IgD-negative memory B cell (primary cell): ENCODE measurements around the gene UBE2D2. TPM values are rescaled to one million over a fixed set of nuclear protein-coding genes. Genes with fewer than 3 reads are reported as not detected.
"Not testable (repeated sequence)": the region's sequence is repeated elsewhere in the genome, so short reads cannot be mapped to it uniquely, and the experiment has no call there.

Experiments used
- H3K27ac Mint-ChIP-seq, 3 donors: one replicate each; pipeline ENCODE4 v1.8.0; 2020 to 2022; ENCODE audit warnings: mild to moderate bottlenecking in 3 of 3, mixed read lengths in 3 of 3, moderate library complexity in 1 of 3
- H3K27me3 Mint-ChIP-seq: one replicate; pipeline ENCODE4 v1.8.0; 2021; ENCODE audit warnings: mixed read lengths
- H3K36me3 Mint-ChIP-seq: one replicate; pipeline ENCODE4 v1.8.0; 2020; ENCODE audit warnings: mild to moderate bottlenecking, mixed read lengths
- H3K4me1 Mint-ChIP-seq, 3 donors: one replicate each; pipeline ENCODE4 v1.8.0; 2020 to 2022; ENCODE audit warnings: mixed read lengths in 3 of 3, mild to moderate bottlenecking in 1 of 3
- H3K4me3 Mint-ChIP-seq, 4 donors: one replicate each; pipeline ENCODE4 v1.8.0; 2020 to 2022; ENCODE audit warnings: mild to moderate bottlenecking in 4 of 4, mixed read lengths in 4 of 4, moderate library complexity in 3 of 4
- H3K9me3 Mint-ChIP-seq, 3 donors: one replicate each; pipeline ENCODE4 v1.8.0; 2020 to 2021; ENCODE audit warnings: mixed read lengths in 3 of 3, mild to moderate bottlenecking in 1 of 3
- polyA plus RNA-seq: library from polyadenylated mRNA; unstranded; fragments of 300-500 nt; fragmentation: Illumina TruSeq; gene quantifications from one replicate; pipeline ENCODE4 v1.2.3, GENCODE V29; 2021

The UBE2D2 gene
- polyA plus RNA-seq, 1 donor from 2014 or later = 313 TPM

DNA sequence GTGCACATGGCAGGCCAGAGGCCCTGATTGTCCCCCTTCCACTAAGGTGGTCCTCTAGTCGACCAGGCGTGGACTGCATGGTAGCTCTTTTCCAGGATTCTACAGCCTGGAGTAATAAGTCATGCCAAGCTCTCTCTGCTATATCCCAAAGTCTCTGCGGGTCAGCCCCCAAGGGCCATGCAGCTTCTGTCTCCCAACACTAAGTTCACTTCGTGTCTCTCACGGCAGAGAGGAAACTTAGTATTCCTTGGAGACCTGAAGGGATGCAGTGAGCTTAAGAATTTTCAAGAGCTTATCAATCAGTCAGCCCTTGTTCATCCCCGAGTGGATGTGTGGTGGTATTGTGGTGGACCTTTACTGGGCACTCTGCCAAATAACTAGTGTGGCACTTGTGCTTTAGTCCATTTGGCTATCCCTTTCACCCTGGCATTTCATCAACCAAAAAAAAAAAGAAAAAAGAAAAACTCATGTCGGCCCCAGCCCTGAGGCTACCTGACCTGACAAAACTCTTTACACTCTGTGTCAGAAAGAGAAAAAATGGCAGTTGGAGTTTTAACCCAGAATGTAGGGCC lies 33.2 kb upstream of the UBE2D2 start:
- H3K27me3 Mint-ChIP-seq, H3K9me3 Mint-ChIP-seq, H3K36me3 Mint-ChIP-seq, H3K27ac Mint-ChIP-seq: not testable (repeated sequence)
- Mint-ChIP-seq H3K4me3 (peak overlapping the region in 1 of 4 donors; percentile 9), H3K4me1 (peaks cover 9 to 18% (median 11%) of the 10 kb centered on the region in 3 donors)

- H3K4me3 Mint-ChIP-seq, H3K27me3 Mint-ChIP-seq: not testable (repeated sequence)
- peaks cover 9 to 17% (median 10%) of the 10 kb centered on the region in 3 donors for H3K4me1 Mint-ChIP-seq
Measured at GRCh38 chr5:139528695-139529094, 32.4 kb upstream of the UBE2D2 start.

DNA sequence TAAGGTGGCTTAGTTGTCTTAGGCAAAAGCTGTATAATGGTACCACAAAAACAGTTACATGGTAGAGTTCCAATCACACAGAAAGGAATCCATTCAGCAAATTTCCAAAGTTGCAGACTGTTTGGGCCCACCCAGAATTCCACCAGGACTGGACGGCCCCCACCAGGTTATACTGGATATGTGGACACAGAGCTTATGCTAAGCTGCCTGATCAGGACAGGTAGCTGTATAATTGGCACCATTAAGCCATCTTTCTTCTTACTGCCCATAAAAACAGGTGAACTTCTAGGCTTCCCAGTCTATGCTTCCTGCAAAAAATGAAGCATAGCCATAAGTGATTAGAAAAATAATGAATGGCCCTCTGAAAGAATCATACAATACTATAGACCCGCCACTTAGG lies 31.1 kb upstream of the UBE2D2 start:
- not testable (repeated sequence) for H3K27ac Mint-ChIP-seq, H3K36me3 Mint-ChIP-seq, H3K27me3 Mint-ChIP-seq, H3K9me3 Mint-ChIP-seq, H3K4me3 Mint-ChIP-seq
- peaks cover 7 to 12% (median 9%) of the 10 kb centered on the region in 3 donors for H3K4me1 Mint-ChIP-seq

More at GRCh38 chr5:139528695-139529094, 32.4 kb upstream of the UBE2D2 start:
- not testable (repeated sequence) for H3K36me3 Mint-ChIP-seq, H3K27ac Mint-ChIP-seq, H3K9me3 Mint-ChIP-seq

GRCh38 chr5:139531772-139532169 lies 29.4 kb upstream of the UBE2D2 start:
- Mint-ChIP-seq H3K4me3 (no peak overlapping the region), H3K36me3 (no peaks in the 10 kb centered on the region), H3K27ac (no peak overlapping the region), H3K9me3 (peaks cover 0 to 5% (median 4%) of the 10 kb centered on the region in 3 donors), H3K27me3 (no peaks in the 10 kb centered on the region), H3K4me1 (peaks cover 0 to 1% (median 0%) of the 10 kb centered on the region in 3 donors)

GRCh38 chr5:139543423-139543991 lies 17.6 kb upstream of the UBE2D2 start:
- Mint-ChIP-seq H3K4me1 (peaks cover 11 to 18% (median 12%) of the 10 kb centered on the region in 3 donors), H3K27me3 (no peaks in the 10 kb centered on the region), H3K4me3 (peak overlapping the region; percentile 54 to 91 (median 84)), H3K9me3 (no peaks in the 10 kb centered on the region), H3K36me3 (no peaks in the 10 kb centered on the region), H3K27ac (peak overlapping the region; percentile 61 to 93 (median 71))

GRCh38 chr5:139546593-139546992 lies 14.5 kb upstream of the UBE2D2 start:
- not testable (repeated sequence) for H3K9me3 Mint-ChIP-seq, H3K27me3 Mint-ChIP-seq, H3K36me3 Mint-ChIP-seq
- Mint-ChIP-seq H3K27ac (peak overlapping the region in 1 of 3 donors; percentile 84), H3K4me3 (peak overlapping the region; percentile 44 to 87 (median 74)), H3K4me1 (peaks cover 10 to 23% (median 16%) of the 10 kb centered on the region in 3 donors)

DNA sequence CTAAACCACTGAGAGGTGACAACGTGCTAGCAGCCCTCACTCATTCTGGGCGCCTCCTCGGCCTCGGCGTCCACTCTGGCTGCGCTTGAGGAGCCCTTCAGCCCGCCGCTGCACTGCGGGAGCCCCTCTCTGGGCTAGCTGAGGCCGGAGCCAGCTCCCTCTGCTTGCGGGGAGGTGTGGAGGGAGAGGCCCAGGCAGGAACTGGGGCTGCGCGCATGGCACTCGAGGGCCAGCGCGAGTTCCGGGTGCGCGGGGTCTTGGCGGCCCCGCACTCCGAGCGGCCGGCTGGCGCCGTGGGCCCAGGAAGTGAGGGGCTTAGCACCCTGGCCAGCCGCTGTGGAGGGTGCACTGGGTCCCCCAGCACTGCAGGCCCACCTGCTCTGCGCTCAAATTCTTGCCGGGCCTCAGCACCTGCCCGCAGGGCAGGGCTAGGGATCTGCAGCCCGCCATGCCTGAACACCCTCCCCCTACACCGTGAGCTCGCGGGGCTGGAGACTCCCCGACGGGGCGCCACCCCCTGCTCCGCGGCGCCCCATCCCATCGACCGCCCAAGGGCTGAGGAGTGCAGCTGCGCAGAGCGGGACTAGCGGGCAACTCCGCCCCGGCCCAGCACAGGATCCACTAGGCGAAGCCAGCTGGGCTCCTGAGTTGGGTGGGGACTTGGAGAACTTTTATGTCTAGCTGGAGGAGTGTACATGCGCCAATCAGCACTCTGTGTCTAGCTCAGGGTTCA lies 11.8 kb upstream of the UBE2D2 start:
- H3K27me3 Mint-ChIP-seq = peaks cover 2% of the 10 kb centered on the region
- H3K36me3 Mint-ChIP-seq = no peaks in the 10 kb centered on the region
- no peak overlapping the region for H3K4me3 Mint-ChIP-seq
- H3K4me1 Mint-ChIP-seq = peaks cover 7 to 23% (median 17%) of the 10 kb centered on the region in 3 donors
- H3K9me3 Mint-ChIP-seq = peaks cover 0 to 3% (median 3%) of the 10 kb centered on the region in 3 donors
- no peak overlapping the region for H3K27ac Mint-ChIP-seq

DNA sequence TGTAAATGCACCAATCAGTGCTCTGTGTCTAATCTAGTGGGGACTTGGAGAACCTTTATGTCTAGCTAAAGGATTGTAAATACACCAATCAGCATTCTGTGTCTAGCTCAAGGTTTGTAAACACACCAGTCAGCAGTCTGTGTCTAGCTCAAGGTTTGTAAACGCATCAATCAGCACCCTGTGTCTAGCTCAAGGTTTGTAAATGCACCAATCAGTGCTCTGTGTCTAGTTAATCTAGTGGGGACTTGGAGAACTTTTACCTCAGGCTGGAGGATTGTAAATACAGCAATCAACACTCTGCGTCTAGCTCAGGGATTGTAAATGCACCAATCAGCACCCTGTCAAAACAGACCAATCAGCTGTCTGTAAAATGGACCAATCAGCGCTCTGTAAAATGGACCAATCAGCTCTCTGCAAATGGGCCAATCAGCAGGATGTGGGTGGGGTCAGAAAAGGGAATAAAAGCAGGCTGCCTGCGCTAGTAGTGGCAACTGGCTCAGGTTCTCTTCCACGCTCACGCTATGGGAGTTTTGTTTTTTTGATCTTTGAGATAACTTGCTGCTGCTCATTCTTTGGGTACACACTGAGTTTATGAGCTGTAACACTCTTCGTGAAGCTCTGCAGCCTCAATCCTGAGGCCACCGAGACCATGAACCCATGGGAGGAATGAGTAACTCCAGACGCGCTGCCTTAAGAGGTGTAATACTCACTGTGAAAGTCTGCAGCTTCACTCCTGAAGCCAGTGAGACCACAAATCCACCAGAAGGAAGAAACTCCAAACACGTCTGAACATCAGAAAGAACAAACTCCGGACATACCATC lies 10.9 kb upstream of the UBE2D2 start:
- H3K9me3 Mint-ChIP-seq, H3K4me3 Mint-ChIP-seq, H3K36me3 Mint-ChIP-seq, H3K27me3 Mint-ChIP-seq: not testable (repeated sequence)
- Mint-ChIP-seq H3K27ac (peak overlapping the region in 1 of 3 donors; percentile 48), H3K4me1 (peaks cover 7 to 23% (median 17%) of the 10 kb centered on the region in 3 donors)

DNA sequence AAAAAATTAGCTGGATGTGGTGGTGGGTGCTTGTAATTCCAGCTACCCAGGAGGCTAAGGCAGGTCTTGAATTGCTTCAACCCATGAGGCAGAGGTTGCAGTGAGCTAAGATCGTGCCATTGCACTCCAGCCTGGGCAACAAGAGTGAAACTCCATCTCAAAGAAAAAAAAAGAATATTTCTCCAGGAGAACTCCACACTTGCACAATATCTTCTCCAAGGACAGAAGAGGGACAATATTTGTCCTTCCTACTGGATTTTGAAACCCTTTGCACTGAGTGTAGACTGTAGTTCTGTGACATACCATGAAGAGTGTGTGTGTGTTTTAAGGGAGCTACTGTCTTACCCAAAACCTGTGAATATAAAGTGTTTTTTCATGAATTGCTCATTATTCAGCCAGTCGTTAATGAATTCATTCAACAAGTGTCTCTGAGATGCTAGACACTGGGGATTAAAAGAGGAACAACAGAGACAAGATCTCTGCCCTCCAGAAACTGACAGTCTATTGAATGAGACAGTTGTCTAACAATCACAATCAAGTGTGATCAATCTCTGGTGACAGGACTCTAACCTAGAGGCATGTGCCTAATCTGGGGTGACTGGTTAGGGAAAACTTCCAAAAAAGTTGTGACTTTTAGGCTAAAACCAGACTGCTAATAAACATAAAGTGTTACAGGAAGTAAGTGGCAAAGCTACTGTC lies 9.8 kb upstream of the UBE2D2 start:
- no peaks in the 10 kb centered on the region for H3K36me3 Mint-ChIP-seq
- H3K9me3 Mint-ChIP-seq = peaks cover 0 to 3% (median 3%) of the 10 kb centered on the region in 3 donors
- H3K27ac Mint-ChIP-seq = peak overlapping the region in 1 of 3 donors; percentile 46
- peaks cover 7 to 23% (median 17%) of the 10 kb centered on the region in 3 donors for H3K4me1 Mint-ChIP-seq
- peaks cover 2% of the 10 kb centered on the region for H3K27me3 Mint-ChIP-seq
- H3K4me3 Mint-ChIP-seq = peak overlapping the region in 1 of 4 donors; percentile 26

- Mint-ChIP-seq H3K9me3 (peaks cover 0 to 3% (median 3%) of the 10 kb centered on the region in 3 donors), H3K36me3 (no peaks in the 10 kb centered on the region), H3K4me3 (no peak overlapping the region), H3K4me1 (peaks cover 3 to 18% (median 15%) of the 10 kb centered on the region in 3 donors), H3K27me3 (peaks cover 2% of the 10 kb centered on the region), H3K27ac (peak overlapping the region in 1 of 3 donors; percentile 9)
Measured at GRCh38 chr5:139552893-139553575, 8.1 kb upstream of the UBE2D2 start.

DNA sequence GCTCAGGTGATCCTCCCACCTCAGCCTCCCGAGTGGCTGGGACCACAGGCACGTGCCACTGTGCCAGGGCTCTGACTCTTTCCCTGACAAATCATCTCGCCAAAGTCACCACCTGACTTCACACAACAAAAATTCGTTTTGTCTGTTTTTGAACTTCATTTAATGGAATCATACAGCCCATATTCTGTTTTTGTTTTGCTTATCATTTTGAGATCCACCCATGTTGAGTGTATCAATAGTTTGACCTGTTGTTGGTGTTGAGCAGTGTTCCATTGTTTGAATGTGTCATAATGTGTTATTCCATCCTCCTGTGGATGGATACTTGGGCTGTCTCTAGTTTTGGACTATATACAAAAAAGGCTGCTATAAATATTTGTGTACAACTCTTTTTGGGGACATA lies 6.9 kb upstream of the UBE2D2 start:
- Mint-ChIP-seq H3K36me3 (no peaks in the 10 kb centered on the region), H3K27me3 (peaks cover 2% of the 10 kb centered on the region), H3K27ac (peak overlapping the region in 1 of 3 donors; percentile 35), H3K9me3 (peaks cover 0 to 3% (median 3%) of the 10 kb centered on the region in 3 donors), H3K4me1 (peaks cover 3 to 11% (median 10%) of the 10 kb centered on the region in 3 donors), H3K4me3 (peak overlapping the region in 1 of 4 donors; percentile 45)

- peaks cover 6 to 12% (median 12%) of the 10 kb centered on the region in 3 donors for H3K4me1 Mint-ChIP-seq
- peak overlapping the region in 2 of 4 donors; percentile 39 to 72 for H3K4me3 Mint-ChIP-seq
- H3K9me3 Mint-ChIP-seq = no peaks in the 10 kb centered on the region
- no peaks in the 10 kb centered on the region for H3K27me3 Mint-ChIP-seq
- H3K27ac Mint-ChIP-seq = no peak overlapping the region
- no peaks in the 10 kb centered on the region for H3K36me3 Mint-ChIP-seq
Measured at GRCh38 chr5:139557811-139558210, 3.3 kb upstream of the UBE2D2 start.

- H3K4me3 Mint-ChIP-seq = peak overlapping the region; percentile 88 to 100 (median 96)
- H3K36me3 Mint-ChIP-seq = no peaks in the 10 kb centered on the region
- no peaks in the 10 kb centered on the region for H3K9me3 Mint-ChIP-seq
- no peaks in the 10 kb centered on the region for H3K27me3 Mint-ChIP-seq
- H3K27ac Mint-ChIP-seq = peak overlapping the region; percentile 77 to 97 (median 95)
- H3K4me1 Mint-ChIP-seq = peaks cover 23 to 29% (median 25%) of the 10 kb centered on the region in 3 donors
Measured at GRCh38 chr5:139561655-139562451, 714 bp downstream of the UBE2D2 start.
